ENCODE results near the gene OR51A7.
"Not testable (repeated sequence)": the region's sequence is repeated elsewhere in the genome, so short reads cannot be mapped to it uniquely, and the experiment has no call there.

Gene OR51A7, protein sequence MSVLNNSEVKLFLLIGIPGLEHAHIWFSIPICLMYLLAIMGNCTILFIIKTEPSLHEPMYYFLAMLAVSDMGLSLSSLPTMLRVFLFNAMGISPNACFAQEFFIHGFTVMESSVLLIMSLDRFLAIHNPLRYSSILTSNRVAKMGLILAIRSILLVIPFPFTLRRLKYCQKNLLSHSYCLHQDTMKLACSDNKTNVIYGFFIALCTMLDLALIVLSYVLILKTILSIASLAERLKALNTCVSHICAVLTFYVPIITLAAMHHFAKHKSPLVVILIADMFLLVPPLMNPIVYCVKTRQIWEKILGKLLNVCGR

DNA sequence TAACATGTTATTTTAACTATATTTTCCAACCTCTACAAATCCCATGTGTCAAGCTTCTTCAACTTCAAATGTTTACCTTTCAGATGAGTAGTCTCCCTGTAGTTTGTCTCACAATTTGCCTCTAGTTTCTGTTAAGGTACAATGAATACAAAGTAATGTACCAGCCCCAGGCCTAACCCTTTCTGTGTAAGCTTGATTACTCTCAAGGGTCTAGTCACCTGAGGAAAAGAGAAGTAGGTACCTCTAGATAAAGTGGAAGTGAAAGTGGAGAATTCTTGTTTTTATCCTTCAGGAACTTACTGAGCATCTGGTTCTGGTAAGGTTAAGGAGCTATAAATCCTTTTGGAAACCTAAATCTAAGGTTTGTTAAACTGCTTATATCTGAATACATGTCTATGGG, at the start of gene OR51A7:
Gene OR51A7 (plus strand): TSS at position 300 of the 400 bp plus-strand sequence. CDS start 3,587 bp downstream, outside the sequence.
- DNase-seq (ENCODE audit: insufficient read length, low spot score) (no peak), FAIRE-seq (no peak)

DNA sequence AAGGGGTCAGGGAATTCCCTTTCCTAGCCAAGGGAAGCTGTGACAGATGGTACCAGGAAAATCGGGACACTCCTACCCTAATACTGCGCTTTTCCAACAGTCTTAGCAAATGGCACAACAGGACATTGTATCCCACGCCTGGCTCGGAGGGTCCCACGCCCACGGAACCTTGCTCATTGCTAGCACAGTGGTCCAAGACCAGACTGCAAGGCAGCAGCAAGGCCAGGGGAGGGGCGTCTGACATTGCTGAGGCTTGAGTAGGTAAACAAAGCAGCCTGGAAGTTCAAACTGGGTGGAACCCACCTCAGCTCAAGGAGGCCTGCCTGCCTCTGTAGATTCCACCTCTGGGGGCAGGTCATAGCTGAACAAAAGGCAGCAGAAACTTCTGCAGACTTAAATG, 49.3 kb upstream of the OR51A7 start:
- FAIRE-seq; DNase-seq (ENCODE audit: insufficient read length, low spot score): not testable (repeated sequence)

DNA sequence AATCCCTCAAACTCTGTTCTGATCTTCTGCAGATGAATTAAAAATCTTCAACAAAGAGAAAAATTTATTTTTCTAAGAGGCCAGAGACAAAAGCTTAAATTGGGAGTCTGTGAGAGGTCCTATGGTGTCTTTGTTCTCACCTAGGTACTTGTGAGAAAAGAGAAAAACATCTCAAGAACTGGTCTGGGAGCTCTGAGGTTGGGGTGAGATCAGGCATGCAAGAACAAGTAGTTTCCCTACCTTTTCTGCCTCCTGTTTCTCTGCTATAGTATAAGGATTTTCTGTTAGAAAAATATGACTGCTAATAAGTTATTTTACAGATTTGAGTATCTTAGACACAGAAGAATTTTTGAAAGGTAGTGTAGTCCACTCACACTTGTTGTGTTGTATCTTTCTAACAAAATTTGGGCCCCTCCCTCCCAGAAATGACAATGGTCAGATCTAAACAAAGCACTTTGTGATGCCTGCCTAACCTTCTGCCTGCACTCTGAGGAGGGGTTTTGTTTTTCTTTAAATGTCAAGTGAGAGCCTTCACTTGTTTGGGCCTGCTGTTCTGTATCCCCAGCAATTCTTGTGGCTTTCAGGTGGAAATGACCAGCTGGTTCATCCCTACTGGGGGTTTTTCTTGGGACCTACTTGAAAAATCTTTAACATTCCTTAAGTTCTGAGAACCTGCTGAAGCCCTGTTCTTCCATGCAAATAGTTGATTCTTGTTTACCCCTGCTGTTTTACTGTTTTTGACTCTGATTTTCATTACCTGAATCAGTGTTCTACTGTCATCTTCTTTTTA, 40.9 kb upstream of the OR51A7 start:
- DNase-seq (ENCODE audit: insufficient read length, low spot score) (no peak), FAIRE-seq (no peak)

DNA sequence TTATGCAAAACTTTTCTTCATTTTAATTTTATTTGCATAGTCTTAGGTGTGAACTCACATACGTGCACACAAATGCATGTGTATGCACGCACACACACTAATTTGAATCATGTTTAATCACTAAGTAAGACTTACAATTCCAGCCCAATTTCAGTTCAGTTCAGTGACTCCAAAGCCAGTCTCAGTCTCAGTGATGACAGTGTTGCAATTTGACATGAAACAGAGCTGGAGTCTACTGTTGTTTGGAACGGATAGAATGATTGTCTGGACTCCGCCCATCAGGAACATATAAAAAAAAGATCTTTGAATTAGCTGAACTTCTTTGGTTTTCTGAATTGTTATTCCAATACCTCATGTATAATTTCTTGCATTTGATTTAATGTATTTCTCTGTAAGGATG, 39.7 kb upstream of the OR51A7 start:
- DNase-seq (ENCODE audit: insufficient read length, low spot score) (no peak), FAIRE-seq (no peak)

DNA sequence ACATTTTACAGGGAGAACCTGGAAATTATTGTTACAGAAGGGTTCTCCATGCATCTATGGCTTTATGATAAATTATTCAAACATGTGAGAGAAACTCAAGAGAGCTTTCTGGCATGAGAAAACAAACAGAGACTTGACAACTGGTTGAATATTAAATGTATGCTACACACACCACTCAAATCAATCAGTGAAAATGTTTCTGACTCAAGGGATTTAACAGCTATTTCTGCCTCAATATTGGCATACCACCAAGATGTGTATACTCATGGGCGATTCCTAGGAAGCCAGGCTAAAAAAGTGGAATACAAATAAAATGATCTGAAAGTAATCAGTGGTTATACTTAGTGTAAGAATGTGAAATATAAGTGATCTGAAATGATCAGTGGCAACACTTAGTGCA, 37.7 kb upstream of the OR51A7 start:
- DNase-seq (ENCODE audit: insufficient read length, low spot score), result no peak
- FAIRE-seq, result no peak

DNA sequence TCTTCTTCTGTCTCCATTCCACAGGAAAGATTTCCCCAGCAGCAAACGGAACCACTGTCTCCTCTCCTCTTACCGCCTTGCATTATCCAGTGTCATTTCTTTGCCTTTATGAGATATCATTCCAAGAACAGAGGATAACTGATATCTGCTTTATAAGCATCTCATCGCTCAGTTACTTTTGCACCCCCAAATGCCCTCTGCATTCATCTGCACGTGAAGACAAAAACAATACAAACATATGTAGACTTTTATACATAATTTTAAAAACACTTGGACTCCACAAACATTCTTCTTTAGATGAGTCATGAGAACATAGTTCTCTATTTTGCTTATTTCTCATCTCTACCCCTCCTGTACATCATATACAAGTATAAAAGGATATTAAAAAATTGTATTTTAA, 22.4 kb upstream of the OR51A7 start:
- no peak for FAIRE-seq

DNA sequence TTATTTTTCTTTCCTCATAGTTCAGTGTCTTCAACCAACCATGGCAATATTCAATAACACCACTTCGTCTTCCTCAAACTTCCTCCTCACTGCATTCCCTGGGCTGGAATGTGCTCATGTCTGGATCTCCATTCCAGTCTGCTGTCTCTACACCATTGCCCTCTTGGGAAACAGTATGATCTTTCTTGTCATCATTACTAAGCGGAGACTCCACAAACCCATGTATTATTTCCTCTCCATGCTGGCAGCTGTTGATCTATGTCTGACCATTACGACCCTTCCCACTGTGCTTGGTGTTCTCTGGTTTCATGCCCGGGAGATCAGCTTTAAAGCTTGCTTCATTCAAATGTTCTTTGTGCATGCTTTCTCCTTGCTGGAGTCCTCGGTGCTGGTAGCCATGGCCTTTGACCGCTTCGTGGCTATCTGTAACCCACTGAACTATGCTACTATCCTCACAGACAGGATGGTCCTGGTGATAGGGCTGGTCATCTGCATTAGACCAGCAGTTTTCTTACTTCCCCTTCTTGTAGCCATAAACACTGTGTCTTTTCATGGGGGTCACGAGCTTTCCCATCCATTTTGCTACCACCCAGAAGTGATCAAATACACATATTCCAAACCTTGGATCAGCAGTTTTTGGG, 21.6 kb upstream of the OR51A7 start, which contains the start of gene OR51T1:
Gene OR51T1 (plus strand): TSS at position 41 of the 641 bp plus-strand sequence. CDS start 0 bp downstream, at position 41.
- FAIRE-seq, result no peak

More for the DNA sequence above, 22.4 kb upstream of the OR51A7 start:
- DNase-seq (ENCODE audit: insufficient read length, low spot score), result no peak

DNA sequence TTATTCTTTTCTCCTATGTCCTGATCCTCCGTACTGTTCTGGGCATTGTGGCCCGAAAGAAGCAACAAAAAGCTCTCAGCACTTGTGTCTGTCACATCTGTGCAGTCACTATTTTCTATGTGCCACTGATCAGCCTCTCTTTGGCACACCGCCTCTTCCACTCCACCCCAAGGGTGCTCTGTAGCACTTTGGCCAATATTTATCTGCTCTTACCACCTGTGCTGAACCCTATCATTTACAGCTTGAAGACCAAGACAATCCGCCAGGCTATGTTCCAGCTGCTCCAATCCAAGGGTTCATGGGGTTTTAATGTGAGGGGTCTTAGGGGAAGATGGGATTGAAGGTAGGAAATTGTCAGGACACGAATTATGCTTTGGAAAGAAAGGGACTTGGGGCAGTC, 21.0 kb upstream of the OR51A7 start:
- no peak for DNase-seq (ENCODE audit: insufficient read length, low spot score)
- FAIRE-seq, result no peak

More for the DNA sequence above, 21.6 kb upstream of the OR51A7 start, which contains the start of gene OR51T1:
- DNase-seq (ENCODE audit: insufficient read length, low spot score), result no peak

DNA sequence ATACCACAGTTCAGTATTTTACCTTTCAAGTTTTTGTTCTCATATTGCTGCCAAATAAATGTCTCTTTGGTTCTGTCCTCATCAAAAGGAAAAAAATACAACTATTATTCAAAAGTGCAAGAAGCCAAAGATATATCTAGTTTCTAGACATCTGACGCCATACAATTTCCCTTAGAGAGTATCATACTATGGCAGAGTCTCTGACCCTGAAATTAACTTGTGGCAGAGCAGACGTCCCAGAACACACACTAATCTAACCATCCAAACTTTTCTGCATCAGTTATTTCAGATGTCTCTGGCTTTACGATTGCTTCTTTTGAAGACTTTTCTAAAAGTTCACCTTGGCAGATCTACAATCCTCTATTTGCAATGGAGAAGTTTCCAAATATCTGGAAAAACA, 19.2 kb upstream of the OR51A7 start:
- FAIRE-seq (no peak), DNase-seq (ENCODE audit: insufficient read length, low spot score) (no peak)

DNA sequence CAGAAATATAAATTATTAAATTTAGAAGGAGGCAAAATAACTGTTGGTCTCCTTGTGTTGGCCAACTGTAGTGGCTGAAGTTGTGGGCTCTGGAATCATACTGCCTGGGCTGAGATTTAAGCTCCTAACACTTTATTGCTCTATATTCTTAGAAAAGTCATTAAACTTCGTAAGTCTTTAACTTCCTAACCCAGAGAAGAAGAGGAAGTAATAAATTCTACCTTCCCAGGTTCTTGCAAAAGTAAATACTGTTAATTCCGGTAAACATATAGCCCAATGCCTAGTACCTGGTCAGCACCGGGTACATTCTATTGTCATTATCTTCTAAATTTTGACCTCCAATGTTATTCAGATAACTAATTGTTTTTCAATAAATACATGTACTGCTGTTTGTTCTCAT, 17.4 kb upstream of the OR51A7 start:
- no peak for DNase-seq (ENCODE audit: insufficient read length, low spot score)
- FAIRE-seq, result no peak

DNA sequence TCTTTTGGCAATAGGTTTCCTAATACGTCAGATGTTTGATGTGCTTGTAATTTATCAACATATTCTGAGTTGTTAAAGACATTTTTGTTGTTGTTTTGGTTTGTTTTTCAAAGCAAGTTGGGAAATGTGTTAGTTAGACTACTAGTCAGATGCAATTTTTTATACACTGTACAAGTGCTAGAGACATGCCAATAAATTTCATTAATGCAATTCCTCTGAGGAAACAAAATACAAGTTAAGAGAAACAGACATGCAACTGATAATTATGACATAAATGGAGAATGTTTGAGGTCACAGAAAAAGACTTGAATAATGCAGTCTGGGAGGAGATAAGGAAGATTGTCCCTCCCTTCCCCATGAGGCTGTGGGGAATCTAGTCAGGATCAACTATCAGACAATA, 16.0 kb upstream of the OR51A7 start:
- DNase-seq (ENCODE audit: insufficient read length, low spot score) (no peak), FAIRE-seq (no peak)

DNA sequence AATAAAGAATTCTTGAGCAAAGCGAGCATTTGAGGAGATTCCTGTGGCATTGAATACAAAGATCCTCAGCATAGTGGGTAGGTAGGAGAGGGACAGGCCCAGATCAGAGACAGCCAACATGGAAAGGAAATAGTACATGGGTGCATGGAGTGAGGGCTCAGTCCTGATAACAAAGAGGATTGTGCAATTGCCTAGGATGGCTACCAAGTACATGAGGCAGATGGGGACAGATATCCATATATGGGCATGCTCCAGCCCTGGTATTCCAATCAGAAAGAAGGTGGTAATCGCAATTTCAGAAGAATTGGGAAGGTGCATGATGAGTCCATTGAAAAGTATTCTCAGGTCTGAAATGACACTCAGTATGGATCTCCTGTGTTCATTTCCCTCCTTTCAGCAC, 13.3 kb upstream of the OR51A7 start:
- no peak for FAIRE-seq
- no peak for DNase-seq (ENCODE audit: insufficient read length, low spot score)

DNA sequence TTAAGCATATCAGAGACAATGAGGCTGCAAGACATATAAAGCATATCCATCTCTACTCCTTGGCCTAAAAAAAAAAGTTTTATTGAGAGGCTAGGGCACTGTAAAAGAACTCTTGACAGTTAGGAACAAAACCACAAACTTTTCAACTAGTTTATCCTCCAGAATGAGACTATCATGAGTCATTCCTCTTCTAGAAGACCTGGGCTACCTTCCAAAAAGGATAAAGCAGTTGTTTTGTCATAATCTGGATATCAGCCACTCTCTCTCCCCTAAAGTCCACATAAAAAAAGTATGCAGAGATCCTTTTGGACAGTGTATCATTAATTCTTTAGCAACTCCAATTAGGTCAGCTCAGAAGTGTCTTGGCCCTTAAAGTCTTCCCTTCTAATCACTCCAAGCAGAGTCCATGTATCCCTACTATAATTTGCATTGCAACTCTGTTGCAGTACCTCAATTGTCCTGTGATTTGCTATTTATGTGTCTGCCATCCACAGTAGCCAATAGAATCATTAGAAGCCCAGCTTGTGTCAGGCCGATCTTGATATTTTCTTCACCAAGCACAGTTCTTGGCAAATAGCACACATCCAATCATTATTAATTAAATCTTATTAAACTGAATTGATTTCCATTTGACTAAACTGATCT, 11.5 kb upstream of the OR51A7 start:
- no peak for FAIRE-seq
- no peak for DNase-seq (ENCODE audit: insufficient read length, low spot score)

DNA sequence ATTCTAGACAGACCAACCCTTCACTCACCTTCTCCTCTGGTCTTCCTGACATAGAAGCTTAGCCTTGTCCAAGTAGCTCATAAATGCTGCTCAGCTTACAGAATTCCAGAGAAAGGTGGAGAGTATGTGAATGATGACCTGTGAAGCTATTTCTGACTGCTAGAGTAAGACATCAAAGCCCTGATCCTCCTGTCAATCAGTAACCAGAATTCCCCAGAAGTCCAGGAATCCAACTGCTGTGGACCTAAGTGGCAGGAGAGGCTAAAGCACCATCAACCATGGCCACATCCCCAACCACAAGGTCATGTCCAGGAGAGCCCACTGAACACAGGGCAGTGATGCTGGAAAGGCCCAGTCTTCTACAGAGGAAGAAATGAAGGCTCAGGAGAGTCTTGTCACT, 13.0 kb downstream of the OR51A7 start:
- FAIRE-seq, result no peak
- DNase-seq (ENCODE audit: insufficient read length, low spot score), result no peak

DNA sequence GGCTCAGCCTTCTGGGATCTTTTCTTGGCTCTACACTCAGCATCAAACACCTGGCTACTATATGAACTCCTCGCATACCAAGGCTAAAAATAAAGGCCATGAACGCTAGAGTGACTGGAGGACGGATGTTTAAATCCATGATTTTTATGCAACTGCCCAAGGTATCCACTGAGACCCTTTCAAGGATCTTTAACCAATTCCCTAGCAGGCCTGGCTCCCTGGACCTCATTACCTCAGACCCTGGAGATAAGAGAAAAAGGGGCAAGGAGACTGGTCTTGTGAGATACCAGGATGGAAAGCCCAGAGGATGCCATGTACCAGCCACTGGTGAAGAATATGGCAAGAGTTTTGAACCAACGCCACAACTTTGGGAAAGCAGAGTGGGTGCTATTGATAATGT, 15.7 kb downstream of the OR51A7 start, which contains the start of gene OR51G2:
Gene OR51G2 (minus strand): TSS at position 101 of the 400 bp plus-strand sequence. CDS start 3,687 bp downstream, outside the sequence.
- FAIRE-seq (no peak), DNase-seq (ENCODE audit: insufficient read length, low spot score) (no peak)

DNA sequence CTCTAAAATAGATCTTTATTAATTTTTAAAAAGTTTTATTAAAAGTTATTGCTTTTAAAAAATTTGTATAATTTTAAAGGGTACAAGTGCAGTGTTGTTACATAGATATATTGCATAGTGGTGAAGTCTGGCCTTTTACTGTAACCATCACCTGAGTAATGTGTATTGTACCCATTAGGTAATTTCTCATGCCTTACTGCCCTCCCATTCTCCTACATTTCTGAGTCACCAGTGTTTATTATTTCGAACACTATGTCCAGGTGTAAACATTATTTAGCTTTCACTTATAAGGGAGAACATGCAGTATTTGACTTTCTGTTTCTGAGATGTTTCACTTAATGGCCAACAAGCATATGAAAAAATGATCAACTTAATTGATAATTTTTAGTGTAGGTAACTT, 18.2 kb downstream of the OR51A7 start:
- DNase-seq (ENCODE audit: insufficient read length, low spot score), result no peak
- no peak for FAIRE-seq

DNA sequence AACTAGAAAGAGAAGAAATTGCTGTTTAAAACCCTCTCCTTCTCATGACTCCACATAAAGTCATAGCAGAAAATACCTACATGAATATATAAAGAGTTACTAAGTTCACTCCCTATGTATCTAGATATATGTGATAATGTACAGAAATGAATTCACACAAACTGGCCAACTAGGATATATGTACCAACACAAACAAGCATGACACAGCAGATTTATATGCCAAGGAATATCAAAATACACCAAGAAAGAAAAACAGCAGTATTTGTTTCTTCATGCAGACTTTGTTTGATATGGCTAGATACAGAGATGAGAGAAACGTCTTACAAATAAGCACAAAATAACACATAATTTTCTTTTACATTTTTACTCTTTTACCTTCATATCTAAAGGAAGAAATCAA, 18.7 kb downstream of the OR51A7 start:
- FAIRE-seq, result no peak
- no peak for DNase-seq (ENCODE audit: insufficient read length, low spot score)

DNA sequence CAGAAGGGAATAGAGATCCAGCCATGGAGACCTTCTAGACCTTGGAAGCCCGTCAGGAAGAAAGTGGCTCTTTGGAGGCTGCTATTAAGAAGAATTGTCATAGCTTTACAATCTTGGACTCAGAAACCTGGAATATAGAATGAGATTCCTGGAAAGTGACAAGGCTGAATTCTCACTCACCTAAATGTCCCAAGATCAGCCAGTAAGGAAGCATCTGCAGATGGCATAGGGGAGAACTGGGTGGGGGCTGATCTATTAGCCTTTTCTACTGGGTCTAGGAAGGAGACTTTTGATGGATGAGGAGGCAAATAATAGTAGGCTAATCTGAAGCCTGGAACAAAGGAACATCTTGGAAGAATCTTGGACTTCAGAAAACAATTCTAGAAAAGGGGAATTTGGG, 20.7 kb downstream of the OR51A7 start, which contains the start of gene OR51G1:
Gene OR51G1 (minus strand): TSS at position 101 of the 400 bp plus-strand sequence. CDS start 0 bp downstream, at position 101.
- FAIRE-seq (no peak), DNase-seq (ENCODE audit: insufficient read length, low spot score) (no peak)

DNA sequence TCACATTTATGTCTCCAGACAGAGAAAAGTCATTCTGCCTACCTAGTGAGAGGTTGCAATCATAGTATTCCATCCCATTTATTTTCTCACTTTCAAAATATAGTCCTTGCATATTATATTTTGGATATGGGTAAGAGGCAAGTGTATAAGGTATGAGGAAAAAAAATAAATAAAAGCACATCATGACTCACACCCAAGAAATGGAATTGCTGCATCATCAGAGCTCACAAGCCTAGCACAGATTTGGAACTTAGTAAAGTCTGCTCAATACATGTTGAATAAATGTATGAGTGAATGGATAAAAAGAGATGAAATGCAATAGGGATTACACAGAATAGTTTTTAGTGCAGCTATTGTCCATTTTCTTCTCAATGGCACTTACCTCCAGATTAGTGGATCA, 23.0 kb downstream of the OR51A7 start:
- FAIRE-seq, result no peak
- no peak for DNase-seq (ENCODE audit: insufficient read length, low spot score)

DNA sequence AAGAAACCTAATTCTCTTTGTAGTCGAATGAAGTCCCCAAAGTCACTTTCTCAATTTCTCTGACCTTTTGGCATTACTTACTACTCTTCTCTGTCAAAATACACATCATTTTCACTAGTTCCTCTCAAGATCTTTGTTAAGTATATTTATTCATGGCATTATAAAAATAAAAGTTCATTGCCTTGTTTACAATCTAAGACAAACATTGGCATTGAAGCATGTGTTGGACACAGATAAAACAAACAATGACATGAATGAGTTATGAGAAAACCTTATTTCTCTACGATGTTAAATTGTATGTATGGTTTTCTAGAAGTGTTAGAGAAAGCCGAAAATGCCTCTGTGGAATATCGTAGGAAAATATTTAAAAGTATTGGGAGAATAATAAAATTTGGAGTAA, 29.2 kb downstream of the OR51A7 start:
- FAIRE-seq (no peak), DNase-seq (ENCODE audit: insufficient read length, low spot score) (no peak)

DNA sequence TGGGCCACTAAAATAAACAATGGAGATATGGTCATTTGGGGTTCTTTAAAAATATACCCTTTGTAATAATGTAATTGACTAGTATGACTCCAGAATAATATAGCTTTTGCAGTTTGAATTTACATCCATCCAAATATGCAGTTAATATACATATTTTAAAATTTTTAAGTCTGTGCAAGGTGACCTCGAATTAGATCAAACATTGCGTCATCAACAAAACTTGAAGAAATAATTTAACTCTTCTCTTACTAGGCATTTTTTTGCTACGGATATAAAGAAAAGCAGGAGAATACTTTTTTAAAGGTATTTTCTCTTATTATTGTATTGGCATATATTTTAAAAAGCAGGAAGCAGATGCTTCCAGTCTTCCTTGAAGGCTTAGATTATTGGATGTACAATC, 33.2 kb downstream of the OR51A7 start:
- no peak for DNase-seq (ENCODE audit: insufficient read length, low spot score)
- no peak for FAIRE-seq

Measured in GM19239 (cell line).